Stomach (tissue), 4 donors: ENCODE measurements around the gene PLCXD1.

Experiments used
- CTCF ChIP-seq, 7 experiments: fragments of 450-650 bp in 4 of 7; fragments of 200-600 bp in 3 of 7; sonication (generic) in 3 of 7; IDR thresholded peaks; one replicate each; pipeline ENCODE4 v1.5.1; 2016 to 2019; ENCODE audit warnings: antibody characterized with exemption in 7 of 7, control low read depth in 2 of 7, mild to moderate bottlenecking in 1 of 7
- POLR2A ChIP-seq, 4 donors: fragments of 450-650 bp; IDR thresholded peaks; one replicate each; pipeline ENCODE4 v1.6.1; 2016; ENCODE audit warnings: antibody characterized with exemption in 4 of 4, control low read depth in 2 of 4, mild to moderate bottlenecking in 1 of 4, moderate library complexity in 1 of 4
- POLR2AphosphoS5 ChIP-seq, 3 donors: sonication (generic); formaldehyde crosslinking; IDR thresholded peaks; one replicate each; pipeline ENCODE4 v1.6.1; 2016; ENCODE audit warnings: antibody characterized with exemption in 3 of 3

GRCh38 chrX:287670-288069 lies 6.5 kb downstream of the PLCXD1 start:
- no peak for TF ChIP-seq CTCF (IDR thresholded peaks at IDR 0.05)
- no peak for TF ChIP-seq POLR2AphosphoS5 (IDR thresholded peaks at IDR 0.05)
- no peak for TF ChIP-seq POLR2A (IDR thresholded peaks at IDR 0.05)
